ENCODE measurements around the gene PITPNM3.
"Not testable (repeated sequence)": the region's sequence is repeated elsewhere in the genome, so short reads cannot be mapped to it uniquely, and the experiment has no call there.

Gene PITPNM3

GRCh38 chr17:6596941-6597340, 40.6 kb upstream of the PITPNM3 start:
- no peak overlapping the region for H3K4me3 ChIP-seq (replicated peaks; ENCODE audit: low read depth, low read length)
- TF ChIP-seq CTCF (IDR thresholded peaks at IDR 0.05; ENCODE audit: low read depth, low read length, missing control alignments): no peak
- no peak for DNase-seq (ENCODE audit: extremely low read depth, low read depth)

GRCh38 chr17:6596511-6596910, 40.2 kb upstream of the PITPNM3 start:
- DNase-seq (ENCODE audit: extremely low read depth, low read depth): no peak
- TF ChIP-seq CTCF (IDR thresholded peaks at IDR 0.05; ENCODE audit: low read depth, low read length, missing control alignments): no peak
- H3K4me3 ChIP-seq (replicated peaks; ENCODE audit: low read depth, low read length): no peak overlapping the region

GRCh38 chr17:6596081-6596480, 39.7 kb upstream of the PITPNM3 start:
- H3K4me3 ChIP-seq (replicated peaks; ENCODE audit: low read depth, low read length): no peak overlapping the region
- DNase-seq (ENCODE audit: extremely low read depth, low read depth): no peak
- no peak for TF ChIP-seq CTCF (IDR thresholded peaks at IDR 0.05; ENCODE audit: low read depth, low read length, missing control alignments)

- not testable (repeated sequence) for H3K4me3 ChIP-seq (replicated peaks; ENCODE audit: low read depth, low read length); DNase-seq (ENCODE audit: extremely low read depth, low read depth)
Observed at GRCh38 chr17:6593371-6593770, 37.0 kb upstream of the PITPNM3 start.

- no peak for TF ChIP-seq CTCF (IDR thresholded peaks at IDR 0.05; ENCODE audit: low read depth, low read length, missing control alignments)
- H3K4me3 ChIP-seq (replicated peaks; ENCODE audit: low read depth, low read length): no peak overlapping the region
- no peak for DNase-seq (ENCODE audit: extremely low read depth, low read depth)
Observed at GRCh38 chr17:6592173-6592572, 35.8 kb upstream of the PITPNM3 start.

- no peak overlapping the region for H3K4me3 ChIP-seq (replicated peaks; ENCODE audit: low read depth, low read length)
- no peak for TF ChIP-seq CTCF (IDR thresholded peaks at IDR 0.05; ENCODE audit: low read depth, low read length, missing control alignments)
- DNase-seq (ENCODE audit: extremely low read depth, low read depth): no peak
Observed at GRCh38 chr17:6591599-6592158, 35.3 kb upstream of the PITPNM3 start.

- no peak for DNase-seq (ENCODE audit: extremely low read depth, low read depth)
- no peak for TF ChIP-seq CTCF (IDR thresholded peaks at IDR 0.05; ENCODE audit: low read depth, low read length, missing control alignments)
- H3K4me3 ChIP-seq (replicated peaks; ENCODE audit: low read depth, low read length): no peak overlapping the region
Observed at GRCh38 chr17:6589266-6589946, 33.1 kb upstream of the PITPNM3 start.
